NAMALWA (cell line): ENCODE data around the gene GLI3.

Source experiments
- DNase-seq: peaks from one replicate; pipeline ENCODE4 v3.0.0-alpha.2; 2015; ENCODE audit warnings: low spot score

Gene GLI3

DNA sequence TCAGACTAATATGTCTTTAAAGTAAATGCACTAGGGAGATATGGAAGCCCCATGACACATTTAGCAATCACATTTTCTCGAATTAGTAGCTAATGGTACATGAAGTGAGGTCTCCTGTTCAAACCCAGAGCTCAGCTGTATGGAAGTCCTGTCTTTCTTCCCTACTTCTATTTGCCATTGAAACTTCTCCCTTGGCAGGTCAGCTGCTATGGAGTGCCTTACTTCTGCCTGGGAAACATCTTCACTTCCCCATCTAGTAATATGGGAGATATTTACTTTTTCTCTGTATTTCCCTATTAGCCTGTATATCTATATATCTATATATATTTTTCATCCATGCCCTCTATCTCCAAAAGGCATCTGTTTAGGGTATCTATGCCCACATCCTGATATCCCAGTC is 308.8 kb downstream of the GLI3 start:
- DNase-seq, result no peak

DNA sequence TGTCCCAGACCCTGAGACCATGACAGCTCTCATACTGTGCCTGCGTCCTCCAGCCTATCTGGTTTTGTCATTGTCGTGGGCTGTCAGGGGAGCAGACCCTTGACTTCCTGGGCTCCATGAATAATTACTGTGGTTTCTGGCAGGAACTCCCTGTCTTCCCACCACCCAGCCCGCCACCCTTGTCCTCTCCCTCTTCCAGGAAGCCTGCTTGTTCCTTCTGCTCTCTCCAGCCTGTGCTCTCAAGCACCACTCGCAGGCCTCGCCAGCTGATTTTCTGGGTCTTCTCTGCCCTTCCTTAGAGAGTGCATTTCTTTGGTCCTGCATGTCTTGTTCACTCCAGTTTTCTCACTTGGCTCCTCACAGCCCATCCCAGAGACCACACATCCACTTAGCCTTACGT is 309.6 kb downstream of the GLI3 start:
- no peak for DNase-seq

DNA sequence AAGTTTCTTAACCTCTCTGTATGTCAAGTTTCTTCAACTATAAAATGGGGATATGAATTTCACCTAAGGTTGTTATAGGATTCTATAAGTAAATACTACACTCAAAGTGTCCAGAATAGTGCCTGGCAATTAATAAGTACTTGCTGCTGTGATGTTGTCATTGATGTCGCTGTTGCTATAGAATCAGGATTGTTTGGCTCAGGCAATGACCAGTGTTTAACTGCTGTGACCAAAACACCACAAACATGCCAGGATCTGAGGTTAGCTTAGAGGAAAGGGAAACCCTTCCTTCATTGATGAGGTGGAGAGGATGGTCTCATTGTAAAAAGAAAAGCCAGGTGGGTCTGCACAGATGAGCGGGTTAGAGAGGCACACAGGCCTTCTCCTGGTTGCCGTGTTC is 311.1 kb downstream of the GLI3 start:
- no peak for DNase-seq

DNA sequence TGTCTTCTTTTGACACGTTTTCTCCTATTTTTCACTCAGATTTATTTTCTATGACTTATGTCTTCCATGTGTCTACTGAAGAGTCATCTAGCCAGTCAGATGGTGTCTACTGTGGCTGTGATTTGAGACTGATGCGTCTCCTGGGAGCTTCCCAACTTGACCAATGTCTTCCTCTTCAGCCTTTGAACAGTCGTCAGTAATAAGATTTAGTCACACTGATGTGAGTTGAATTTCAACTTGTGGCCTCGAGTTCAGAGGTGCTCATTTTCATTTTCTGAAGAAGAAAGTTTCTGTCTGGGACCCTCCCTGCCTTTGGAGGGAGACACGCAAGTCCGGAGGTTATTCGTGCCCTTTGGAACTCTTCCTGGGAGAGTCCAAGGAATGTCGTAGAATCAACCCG is 312.2 kb downstream of the GLI3 start:
- DNase-seq, result no peak

DNA sequence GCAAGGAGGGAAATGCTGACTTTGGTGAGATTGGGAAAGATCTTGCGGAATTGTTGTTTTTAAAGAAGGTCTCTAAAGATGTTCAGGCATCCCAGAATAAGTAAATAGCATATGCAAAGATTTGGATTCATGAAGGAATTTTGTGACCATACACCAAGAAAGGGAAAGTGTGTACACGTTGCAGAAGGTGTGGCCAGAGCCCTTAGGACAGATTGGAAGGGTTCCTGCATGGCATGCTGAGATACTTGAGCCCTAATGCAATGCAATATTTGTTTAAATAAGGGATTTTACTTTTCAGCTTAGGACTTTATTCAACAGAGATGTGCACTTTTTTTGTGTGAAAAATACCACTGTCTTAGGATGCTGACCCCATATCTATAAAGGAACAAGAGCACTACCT is 314.6 kb downstream of the GLI3 start:
- no peak for DNase-seq

DNA sequence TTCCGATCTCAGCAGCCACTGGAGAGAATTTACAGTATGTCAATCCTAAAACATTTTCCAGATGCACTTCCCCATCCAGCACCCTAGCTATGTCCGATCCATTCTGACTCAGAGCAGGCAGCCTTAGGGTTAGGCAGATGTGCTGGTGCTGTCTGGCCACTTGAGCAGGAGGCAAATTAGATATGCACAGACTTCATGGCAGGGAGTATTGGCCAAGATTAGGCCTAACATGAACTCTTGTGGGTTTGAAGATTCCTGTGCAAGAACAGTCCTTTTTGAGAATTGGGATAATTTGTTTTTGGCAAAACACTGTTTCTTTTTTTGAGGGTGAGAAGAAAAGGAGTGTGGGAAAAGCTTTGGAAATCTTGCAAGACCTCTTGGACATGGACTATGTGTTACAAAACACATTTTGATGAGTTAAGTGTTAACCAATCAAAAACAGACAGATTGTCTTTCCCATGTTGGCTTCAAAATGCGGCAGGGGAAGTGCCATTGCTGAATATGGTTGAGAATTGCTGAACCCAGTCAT is 315.5 kb downstream of the GLI3 start:
- DNase-seq, result no peak

DNA sequence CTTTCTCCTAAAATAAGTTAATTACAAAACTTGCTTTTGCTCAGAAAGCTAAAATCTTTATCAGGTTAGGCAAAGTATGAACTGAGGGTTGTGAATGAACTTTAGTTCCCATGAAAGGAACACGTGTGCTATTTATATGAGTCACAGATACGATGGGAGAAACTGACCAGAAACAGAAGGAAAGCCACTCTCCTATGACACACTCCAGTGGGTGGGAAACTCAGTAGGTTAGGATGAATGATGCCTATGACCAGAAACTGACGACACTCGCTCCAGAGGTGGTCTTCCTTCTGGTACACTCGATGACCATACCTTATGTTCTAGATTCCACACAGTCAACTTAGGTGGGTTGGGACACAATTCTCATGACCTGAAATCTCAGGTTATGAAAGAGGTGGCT is 318.4 kb downstream of the GLI3 start:
- no peak for DNase-seq

DNA sequence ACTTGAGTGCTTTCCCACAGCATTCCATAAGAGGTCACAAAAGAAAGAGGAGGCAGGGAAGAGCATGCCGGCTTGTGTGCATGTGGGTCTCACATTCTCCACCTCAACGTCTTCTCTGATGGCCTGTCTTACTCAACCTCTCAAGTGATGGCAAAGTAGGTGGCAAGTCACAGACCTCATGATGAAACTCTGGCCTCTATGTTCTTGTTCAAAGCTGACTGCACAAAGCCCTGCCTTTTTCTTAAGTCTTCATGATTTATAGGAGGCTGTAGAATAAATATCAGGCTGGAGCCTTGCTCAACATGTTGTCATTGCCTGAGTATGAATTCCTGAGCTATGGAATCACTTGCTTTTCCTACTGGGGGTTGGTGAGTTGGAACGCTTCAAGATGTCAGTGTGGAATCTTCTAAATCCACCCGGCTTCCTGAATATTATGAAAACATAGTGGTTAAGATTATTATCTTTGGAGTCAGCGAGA is 320.5 kb downstream of the GLI3 start:
- DNase-seq, result no peak

DNA sequence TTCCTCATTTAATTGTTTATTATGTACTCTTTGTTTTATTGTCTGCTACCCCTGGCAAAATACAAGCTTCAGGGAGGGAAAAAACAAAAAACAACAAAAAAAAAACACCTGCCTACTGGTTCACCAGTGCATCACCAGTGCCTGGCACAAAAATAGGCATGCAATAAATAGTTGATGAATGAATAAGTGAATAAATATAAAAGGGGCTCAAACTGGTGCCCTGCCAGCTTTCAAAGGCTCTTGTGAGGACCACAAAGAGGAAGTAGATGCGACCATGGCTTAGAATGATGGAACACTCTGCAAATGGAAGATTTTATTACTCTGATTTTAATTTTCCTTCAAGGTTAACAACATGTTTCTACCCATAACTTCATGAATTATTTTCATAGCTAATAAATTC is 321.1 kb downstream of the GLI3 start:
- no peak for DNase-seq

DNA sequence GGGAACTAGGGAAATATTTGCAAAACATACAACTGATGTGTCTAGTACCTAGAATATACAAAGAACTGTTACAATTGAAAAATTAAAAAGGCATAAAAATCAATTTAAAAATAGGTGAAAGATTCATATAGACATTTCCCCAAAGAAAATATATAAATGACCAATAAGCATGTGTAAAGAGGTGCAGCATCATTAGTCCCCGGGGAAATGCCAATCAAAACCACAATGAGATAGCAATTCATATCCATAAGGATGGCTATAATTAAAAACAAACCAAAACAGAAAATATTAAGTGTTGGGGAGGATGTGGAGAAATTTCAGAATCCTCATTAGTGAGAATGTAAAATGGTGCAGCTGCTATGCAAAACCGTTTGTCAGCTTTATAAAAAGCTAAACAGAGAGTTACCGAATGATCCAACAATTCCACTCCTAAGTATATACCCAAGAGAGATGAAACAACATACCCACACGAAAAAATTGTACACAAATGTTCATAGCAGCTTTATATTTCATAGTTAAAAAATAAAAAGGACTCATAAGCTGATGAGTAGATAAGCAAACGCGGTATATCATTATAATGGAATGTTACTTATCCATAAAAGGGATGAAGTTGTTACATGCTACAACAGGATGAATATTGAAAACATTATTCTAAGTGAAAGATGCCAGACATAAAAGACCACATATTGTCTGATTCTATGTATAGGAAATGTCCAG is 324.0 kb downstream of the GLI3 start:
- no peak for DNase-seq

DNA sequence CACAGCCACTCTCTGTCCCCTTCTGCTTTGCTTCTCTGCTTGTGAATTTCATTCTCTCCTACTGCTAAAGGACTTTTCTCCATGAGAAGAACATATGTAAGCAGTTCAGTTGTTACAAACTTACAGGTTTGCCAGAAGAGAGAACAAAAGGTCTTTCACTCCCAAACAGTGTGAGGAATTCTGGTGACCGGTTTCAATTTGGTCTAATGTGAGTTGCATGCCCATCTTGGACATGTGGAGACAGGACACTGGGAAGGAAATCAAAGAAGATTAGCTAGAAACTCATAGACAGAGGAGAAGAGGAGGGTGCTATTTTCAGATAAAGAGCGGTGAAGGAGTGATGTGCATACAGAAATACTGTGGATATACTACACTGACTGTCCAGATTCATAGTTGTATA is 324.6 kb downstream of the GLI3 start:
- DNase-seq, result no peak

DNA sequence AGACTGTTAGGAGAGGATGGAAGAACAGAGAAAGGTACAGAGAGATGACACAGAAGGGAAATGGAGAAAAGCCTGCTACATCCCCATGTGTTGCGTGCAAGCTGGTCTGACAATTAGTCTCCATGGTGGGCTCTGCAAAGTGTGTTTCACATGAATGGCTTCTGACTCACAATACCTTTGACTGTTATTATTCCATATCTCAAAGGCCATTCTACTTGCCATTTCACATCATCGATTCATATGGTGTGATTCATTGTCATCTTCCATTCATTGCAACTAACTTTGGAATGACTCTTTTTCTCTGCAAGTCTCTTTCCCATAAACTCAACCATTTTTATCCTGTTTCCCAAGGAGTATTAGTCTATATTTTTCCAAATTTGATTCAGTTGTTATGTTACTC is 325.2 kb downstream of the GLI3 start:
- no peak for DNase-seq
